Measurements from ENCODE around the gene C1R.

The C1R gene

GRCh38 chr12:7092229-7092985 lies at the start of gene C1R:
Gene C1R, minus strand, starts transcription at chr12:7092445. Its CDS starts 57 bp downstream, at chr12:7092388.
- DNase-seq: peak; percentile 41 to 62

- no peak for DNase-seq
Measured at GRCh38 chr12:7141351-7142005, 49.2 kb upstream of the C1R start.

GRCh38 chr12:7139200-7139599 lies 47.0 kb upstream of the C1R start:
- DNase-seq: no peak

GRCh38 chr12:7137908-7138307 lies 45.7 kb upstream of the C1R start:
- no peak for DNase-seq

GRCh38 chr12:7136676-7137075 lies 44.4 kb upstream of the C1R start:
- no peak for DNase-seq

GRCh38 chr12:7136071-7136470 lies 43.8 kb upstream of the C1R start:
- DNase-seq: no peak

GRCh38 chr12:7134396-7135166 lies 42.3 kb upstream of the C1R start:
- DNase-seq: no peak

- no peak for DNase-seq
Measured at GRCh38 chr12:7131502-7131866, 39.2 kb upstream of the C1R start.

- DNase-seq: peak in 1 of 2 experiments; percentile 20
Measured at GRCh38 chr12:7130701-7131501, 38.7 kb upstream of the C1R start.

- DNase-seq: peak; percentile 27 to 84
Measured at GRCh38 chr12:7129872-7130691, 37.8 kb upstream of the C1R start, which contains the start of gene CLSTN3. Gene CLSTN3, plus strand, starts transcription at chr12:7130371. Its CDS starts 278 bp downstream, at chr12:7130649.

GRCh38 chr12:7129287-7129871 lies 37.1 kb upstream of the C1R start:
- DNase-seq: no peak

- DNase-seq: no peak
Measured at GRCh38 chr12:7128681-7129286, 36.5 kb upstream of the C1R start, which contains the start of gene RBP5. Gene RBP5, minus strand, starts transcription at chr12:7128889. Its CDS starts 114 bp downstream, at chr12:7128775.

- no peak for DNase-seq
Measured at GRCh38 chr12:7127916-7128626, 35.8 kb upstream of the C1R start.

- no peak for DNase-seq
Measured at GRCh38 chr12:7125632-7126227, 33.5 kb upstream of the C1R start.

GRCh38 chr12:7123806-7124522 lies 31.7 kb upstream of the C1R start:
- DNase-seq: no peak

GRCh38 chr12:7122811-7123769 lies 30.8 kb upstream of the C1R start:
- no peak for DNase-seq

- DNase-seq: no peak
Measured at GRCh38 chr12:7121324-7121723, 29.1 kb upstream of the C1R start.

GRCh38 chr12:7120166-7120565 lies 27.9 kb upstream of the C1R start:
- DNase-seq: no peak

Measured in NCI-H446 (cell line).